HEK293 (cell line): Measurements from ENCODE around the gene ANKH.

Experiments used
- CTCF ChIP-seq: fragments of 450-650 bp; formaldehyde crosslinking; IDR thresholded peaks from 2 replicates; pipeline ENCODE4 v1.5.1; 2016; ENCODE audit warnings: missing biosample characterization, missing genetic modification characterization
- PATZ1 ChIP-seq: fragments of 450-650 bp; formaldehyde crosslinking; IDR thresholded peaks from 2 replicates; pipeline ENCODE4 v1.5.1; 2016; ENCODE audit warnings: missing biosample characterization, missing genetic modification characterization
- REPIN1 ChIP-seq: fragments of 450-650 bp; formaldehyde crosslinking; IDR thresholded peaks from 2 replicates; pipeline ENCODE4 v1.5.1; 2017; ENCODE audit warnings: missing biosample characterization, missing genetic modification characterization, low read depth
- YY1 ChIP-seq: fragments of 450-650 bp; formaldehyde crosslinking; IDR thresholded peaks from 2 replicates; pipeline ENCODE4 v1.5.1; 2018; ENCODE audit warnings: missing biosample characterization, missing genetic modification characterization
- ZBTB20 ChIP-seq: fragments of 450-650 bp; formaldehyde crosslinking; IDR thresholded peaks from 2 replicates; pipeline ENCODE4 v1.5.1; 2016; ENCODE audit warnings: missing biosample characterization, missing genetic modification characterization
- ZNF133 ChIP-seq: fragments of 450-650 bp; formaldehyde crosslinking; IDR thresholded peaks from 2 replicates; pipeline ENCODE4 v1.5.1; 2016; ENCODE audit warnings: missing biosample characterization, missing genetic modification characterization
- ZNF2 ChIP-seq: fragments of 450-650 bp; formaldehyde crosslinking; IDR thresholded peaks from 2 replicates; pipeline ENCODE4 v1.5.1; 2016; ENCODE audit warnings: missing biosample characterization, missing genetic modification characterization
- ZNF362 ChIP-seq: fragments of 450-650 bp; formaldehyde crosslinking; IDR thresholded peaks from 2 replicates; pipeline ENCODE4 v1.5.1; 2016; ENCODE audit warnings: missing biosample characterization, missing genetic modification characterization
- ZNF416 ChIP-seq: fragments of 450-650 bp; formaldehyde crosslinking; IDR thresholded peaks from 2 replicates; pipeline ENCODE4 v1.5.1; 2016; ENCODE audit warnings: missing biosample characterization, missing genetic modification characterization
- TF ChIP-seq, protein P1 (sequence below): fragments of 450-650 bp; formaldehyde crosslinking; IDR thresholded peaks from 2 replicates; pipeline ENCODE4 v1.5.1; 2016; ENCODE audit warnings: missing biosample characterization, missing genetic modification characterization, low read depth
- TF ChIP-seq, protein P2 (sequence below): fragments of 450-650 bp; formaldehyde crosslinking; IDR thresholded peaks from 2 replicates; pipeline ENCODE4 v1.5.1; 2016; ENCODE audit warnings: missing biosample characterization, missing genetic modification characterization, borderline replicate concordance

DNA sequence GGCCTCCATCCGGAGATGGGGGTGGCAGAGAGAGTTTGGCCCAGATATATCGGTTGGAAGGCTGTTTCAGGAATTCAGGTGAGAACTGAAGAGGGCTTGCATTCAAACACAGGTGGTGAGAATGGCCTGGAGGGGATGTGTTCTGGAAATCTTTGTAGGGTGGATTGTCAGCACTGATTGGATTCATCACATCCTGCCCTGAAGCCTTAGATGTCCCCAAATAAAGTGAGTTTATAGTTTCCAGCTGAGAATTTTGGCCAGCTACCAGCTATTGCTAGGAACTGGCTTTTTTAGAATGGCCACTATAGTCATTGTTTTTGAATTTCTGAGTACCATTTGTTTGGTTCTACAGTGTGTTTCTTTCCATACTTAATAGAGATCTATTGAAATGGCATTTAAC, 46.1 kb upstream of the ANKH start:
- TF ChIP-seq, protein P1, sequence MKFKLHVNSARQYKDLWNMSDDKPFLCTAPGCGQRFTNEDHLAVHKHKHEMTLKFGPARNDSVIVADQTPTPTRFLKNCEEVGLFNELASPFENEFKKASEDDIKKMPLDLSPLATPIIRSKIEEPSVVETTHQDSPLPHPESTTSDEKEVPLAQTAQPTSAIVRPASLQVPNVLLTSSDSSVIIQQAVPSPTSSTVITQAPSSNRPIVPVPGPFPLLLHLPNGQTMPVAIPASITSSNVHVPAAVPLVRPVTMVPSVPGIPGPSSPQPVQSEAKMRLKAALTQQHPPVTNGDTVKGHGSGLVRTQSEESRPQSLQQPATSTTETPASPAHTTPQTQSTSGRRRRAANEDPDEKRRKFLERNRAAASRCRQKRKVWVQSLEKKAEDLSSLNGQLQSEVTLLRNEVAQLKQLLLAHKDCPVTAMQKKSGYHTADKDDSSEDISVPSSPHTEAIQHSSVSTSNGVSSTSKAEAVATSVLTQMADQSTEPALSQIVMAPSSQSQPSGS (tag by site-specific recombination), result no peak
- TF ChIP-seq ZNF133, result no peak
- TF ChIP-seq YY1 (tag by site-specific recombination), result no peak
- TF ChIP-seq CTCF (tag by site-specific recombination), result no peak
- TF ChIP-seq, protein P2, sequence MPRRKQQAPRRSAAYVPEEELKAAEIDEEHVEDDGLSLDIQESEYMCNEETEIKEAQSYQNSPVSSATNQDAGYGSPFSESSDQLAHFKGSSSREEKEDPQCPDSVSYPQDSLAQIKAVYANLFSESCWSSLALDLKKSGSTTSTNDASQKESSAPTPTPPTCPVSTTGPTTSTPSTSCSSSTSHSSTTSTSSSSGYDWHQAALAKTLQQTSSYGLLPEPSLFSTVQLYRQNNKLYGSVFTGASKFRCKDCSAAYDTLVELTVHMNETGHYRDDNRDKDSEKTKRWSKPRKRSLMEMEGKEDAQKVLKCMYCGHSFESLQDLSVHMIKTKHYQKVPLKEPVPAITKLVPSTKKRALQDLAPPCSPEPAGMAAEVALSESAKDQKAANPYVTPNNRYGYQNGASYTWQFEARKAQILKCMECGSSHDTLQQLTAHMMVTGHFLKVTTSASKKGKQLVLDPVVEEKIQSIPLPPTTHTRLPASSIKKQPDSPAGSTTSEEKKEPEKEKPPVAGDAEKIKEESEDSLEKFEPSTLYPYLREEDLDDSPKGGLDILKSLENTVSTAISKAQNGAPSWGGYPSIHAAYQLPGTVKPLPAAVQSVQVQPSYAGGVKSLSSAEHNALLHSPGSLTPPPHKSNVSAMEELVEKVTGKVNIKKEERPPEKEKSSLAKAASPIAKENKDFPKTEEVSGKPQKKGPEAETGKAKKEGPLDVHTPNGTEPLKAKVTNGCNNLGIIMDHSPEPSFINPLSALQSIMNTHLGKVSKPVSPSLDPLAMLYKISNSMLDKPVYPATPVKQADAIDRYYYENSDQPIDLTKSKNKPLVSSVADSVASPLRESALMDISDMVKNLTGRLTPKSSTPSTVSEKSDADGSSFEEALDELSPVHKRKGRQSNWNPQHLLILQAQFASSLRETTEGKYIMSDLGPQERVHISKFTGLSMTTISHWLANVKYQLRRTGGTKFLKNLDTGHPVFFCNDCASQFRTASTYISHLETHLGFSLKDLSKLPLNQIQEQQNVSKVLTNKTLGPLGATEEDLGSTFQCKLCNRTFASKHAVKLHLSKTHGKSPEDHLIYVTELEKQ (tag by site-specific recombination), result no peak
- no peak for TF ChIP-seq ZNF416 (tag by site-specific recombination)
- no peak for TF ChIP-seq ZBTB20 (tag by site-specific recombination)
- no peak for TF ChIP-seq ZNF2
- no peak for TF ChIP-seq PATZ1 (tag by site-specific recombination)
- no peak for TF ChIP-seq ZNF362 (tag by site-specific recombination)
- no peak for TF ChIP-seq REPIN1 (tag by site-specific recombination)
